ENCODE data around the gene QRICH2. TPM values are rescaled to one million over a fixed set of nuclear protein-coding genes. Genes with fewer than 3 reads are reported as not detected.
"Not testable (repeated sequence)": the region's sequence is repeated elsewhere in the genome, so short reads cannot be mapped to it uniquely, and the experiment has no call there.

The QRICH2 gene
- total RNA-seq, 1 donor from 2014 or later, result 6.8 TPM

DNA sequence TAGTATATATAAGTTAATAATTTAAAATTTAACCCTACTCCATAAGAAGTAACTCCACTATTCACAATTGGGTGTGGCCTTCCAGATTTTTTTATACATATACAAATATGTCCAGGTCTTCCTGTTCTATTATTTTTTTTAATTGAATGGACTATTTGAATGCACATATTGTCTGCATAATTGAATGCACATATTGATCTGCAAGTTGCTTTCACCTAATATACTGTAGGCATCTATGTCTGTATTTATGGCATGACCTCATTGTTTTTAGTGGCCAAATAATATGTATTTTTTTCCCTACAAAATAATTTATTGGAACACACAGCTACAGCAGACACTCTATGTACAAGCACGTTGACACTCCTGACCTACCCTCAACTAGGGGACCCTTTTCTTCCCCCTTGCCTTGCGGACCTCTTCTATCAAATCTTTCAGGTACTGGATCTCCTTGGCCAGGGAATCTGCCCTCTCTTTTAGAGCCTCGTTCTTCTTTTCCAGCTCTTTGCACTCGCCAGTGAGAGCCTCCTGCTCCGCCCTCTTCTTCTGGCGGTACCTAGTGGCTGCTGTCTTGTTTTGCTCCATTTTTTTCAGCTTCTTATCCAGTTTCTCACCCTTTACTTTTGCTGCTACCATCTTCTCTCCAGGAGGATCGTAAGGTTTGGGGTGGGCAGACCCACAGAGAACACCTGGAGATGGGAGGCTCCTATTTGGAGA lies 82.5 kb downstream of the QRICH2 start:
- not testable (repeated sequence) for DNase-seq (ENCODE audit: extremely low read depth, low read depth, low spot score)

Other genes with a start within 250 kb of the QRICH2 start
- 41.9 and 62.2 TPM in 2 replicates for gene SRP68, start 235.8 kb downstream of the QRICH2 start, total RNA-seq
- not detected in 2 replicates for gene GALR2, start 233.5 kb downstream of the QRICH2 start, total RNA-seq
- gene ZACN, start 229.1 kb downstream of the QRICH2 start, total RNA-seq, result not detected in 2 replicates
- gene EXOC7, start 204.5 kb downstream of the QRICH2 start, total RNA-seq, result 74.2 and 81.0 TPM in 2 replicates
- 0.18 and 0.39 TPM in 2 replicates for gene FOXJ1, start 167.0 kb downstream of the QRICH2 start, total RNA-seq
- gene RNF157, start 67.8 kb downstream of the QRICH2 start, total RNA-seq, result 0.44 and 0.58 TPM in 2 replicates
- 13.6 and 25.7 TPM in 2 replicates for gene UBALD2, start 42.9 kb downstream of the QRICH2 start, total RNA-seq
- 79.1 and 87.6 TPM in 2 replicates for gene PRPSAP1, start 45.6 kb upstream of the QRICH2 start, total RNA-seq
- 121 and 125 TPM in 2 replicates for gene SPHK1, start 76.3 kb upstream of the QRICH2 start, total RNA-seq
- 21.3 and 33.5 TPM in 2 replicates for gene UBE2O, start 144.9 kb upstream of the QRICH2 start, total RNA-seq
- not detected in 2 replicates for gene AANAT, start 159.3 kb upstream of the QRICH2 start, total RNA-seq
- 77.3 and 132 TPM in 2 replicates for gene RHBDF2, start 193.1 kb upstream of the QRICH2 start, total RNA-seq
- 7.0 TPM in 2 replicates for gene CYGB, start 229.4 kb upstream of the QRICH2 start, total RNA-seq
- gene PRCD, start 231.8 kb upstream of the QRICH2 start, total RNA-seq, result 0.58 and 1.8 TPM in 2 replicates

Data from glomerular endothelial cell (primary cell).